DMS 273 treated with DMSO at 0.1 percent for 48 hours (cell line): Measurements from ENCODE around the gene VSX1.

Source experiments
- DNase-seq: peaks from one replicate; lab custom pipeline; 2025; lab: John Stamatoyannopoulos, UW

VSX1 gene

DNA sequence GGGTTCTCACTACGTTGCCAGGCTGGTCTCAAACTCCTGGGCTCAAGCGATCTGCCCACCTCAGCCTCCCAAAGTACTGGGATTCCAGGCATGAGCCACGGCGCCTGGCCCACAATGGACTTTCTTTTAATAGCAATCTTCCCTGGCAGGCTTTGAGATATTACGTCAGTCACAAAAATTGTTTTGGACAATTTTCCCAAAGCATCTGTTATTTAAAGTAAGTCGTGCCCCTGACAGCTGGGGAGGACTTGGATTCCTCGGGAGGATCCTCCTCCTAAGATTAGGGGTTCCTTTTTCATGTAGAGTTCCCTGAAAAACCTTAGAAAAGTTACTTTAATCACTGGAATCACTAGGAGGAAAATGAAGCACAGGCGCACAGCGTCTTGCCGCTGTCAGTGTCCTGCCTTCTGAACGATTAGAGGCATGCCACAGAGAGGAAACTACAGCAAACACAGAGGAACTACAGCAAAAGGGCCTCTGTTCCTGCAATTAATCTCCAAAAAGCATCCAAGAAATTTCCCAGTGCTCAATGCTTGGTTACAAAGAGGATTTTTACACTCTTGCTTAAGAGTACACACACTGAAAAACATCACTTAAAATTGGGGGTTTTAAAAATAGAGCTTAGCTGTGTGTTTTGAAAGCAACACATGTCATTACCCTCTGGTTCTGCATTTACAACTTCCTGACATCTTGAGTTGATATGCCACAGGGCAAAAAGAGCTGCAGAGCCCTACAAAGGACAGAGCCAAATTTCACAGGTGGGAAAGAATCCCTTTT, 28.5 kb downstream of the VSX1 start:
- DNase-seq, result no peak

DNA sequence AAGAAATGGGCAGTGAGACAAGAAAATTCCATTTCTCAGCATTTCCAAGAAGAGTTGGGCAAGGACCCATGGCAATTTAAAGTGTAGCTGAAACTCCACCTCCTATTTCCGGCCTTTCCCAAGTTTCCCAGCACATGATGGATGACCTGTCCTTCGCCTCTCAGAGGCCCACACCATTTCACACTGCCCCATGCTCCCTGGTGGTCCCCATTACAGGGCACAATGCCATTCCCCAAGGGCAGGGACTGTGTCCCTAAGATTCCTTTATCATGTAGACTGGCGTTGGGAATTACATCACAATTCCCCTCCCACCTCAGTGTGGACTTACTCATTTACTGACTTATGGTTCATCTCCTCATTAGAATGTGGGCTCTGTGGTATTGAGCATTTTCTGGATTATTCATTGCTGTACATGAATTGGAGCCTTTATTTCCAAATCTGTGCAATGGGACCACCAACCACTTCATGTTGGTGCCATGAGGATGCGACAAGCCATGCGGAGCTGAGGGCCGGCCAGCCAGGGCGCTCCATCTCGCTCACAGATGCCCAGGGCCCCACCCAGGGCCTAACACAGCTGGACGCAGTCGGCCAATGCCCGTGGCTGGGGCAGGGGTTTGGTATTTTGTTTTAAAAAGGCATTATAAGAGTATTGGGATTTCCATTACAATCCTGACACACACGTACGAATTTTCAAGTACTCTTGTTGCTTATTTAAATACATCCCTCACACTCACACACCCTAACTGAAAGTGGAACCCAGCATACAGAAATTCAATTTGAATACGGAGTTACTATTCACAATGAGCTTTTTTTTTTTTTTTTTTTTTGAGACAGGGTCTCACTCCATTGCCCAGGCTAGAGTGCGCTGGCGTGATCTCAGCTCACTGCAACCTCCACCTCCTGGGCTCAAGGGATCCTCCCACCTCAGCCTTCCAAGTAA, 29.4 kb downstream of the VSX1 start:
- no peak for DNase-seq

DNA sequence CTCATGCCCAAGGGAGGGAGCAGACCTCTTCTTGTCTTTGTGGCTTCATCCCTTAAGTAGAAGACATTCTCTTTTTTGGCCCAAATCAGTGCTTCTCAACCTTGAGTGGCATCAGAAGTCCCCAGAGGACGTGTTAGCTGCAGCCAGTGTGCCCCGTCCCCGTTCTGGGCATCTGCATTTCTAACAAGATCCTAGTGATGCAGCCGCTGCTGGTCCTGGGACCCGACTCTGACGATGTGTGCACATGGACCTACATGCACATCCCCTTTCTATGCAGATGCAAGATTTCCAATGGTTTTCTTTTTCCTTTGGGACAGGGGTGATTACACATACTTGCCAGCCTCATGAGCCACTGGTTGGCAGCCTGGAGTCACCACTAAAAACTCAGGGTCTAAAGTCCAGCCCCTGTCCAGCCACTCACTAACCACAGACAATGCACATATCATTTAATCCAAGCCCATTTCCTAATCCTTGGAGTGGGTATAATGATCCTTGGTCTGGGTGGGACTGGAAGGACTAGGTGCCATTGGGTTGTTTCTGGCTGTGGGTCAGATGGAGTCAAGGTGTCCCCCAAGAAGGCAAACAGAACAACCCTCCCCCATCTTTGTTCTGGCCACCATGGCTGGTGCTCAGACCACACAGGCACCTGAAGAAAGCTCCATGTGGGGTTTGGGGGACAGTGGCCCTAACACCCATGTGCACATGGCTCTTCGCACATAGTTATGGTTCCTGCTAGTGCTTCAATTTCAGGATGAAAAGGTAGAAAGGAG, 30.4 kb downstream of the VSX1 start:
- no peak for DNase-seq

DNA sequence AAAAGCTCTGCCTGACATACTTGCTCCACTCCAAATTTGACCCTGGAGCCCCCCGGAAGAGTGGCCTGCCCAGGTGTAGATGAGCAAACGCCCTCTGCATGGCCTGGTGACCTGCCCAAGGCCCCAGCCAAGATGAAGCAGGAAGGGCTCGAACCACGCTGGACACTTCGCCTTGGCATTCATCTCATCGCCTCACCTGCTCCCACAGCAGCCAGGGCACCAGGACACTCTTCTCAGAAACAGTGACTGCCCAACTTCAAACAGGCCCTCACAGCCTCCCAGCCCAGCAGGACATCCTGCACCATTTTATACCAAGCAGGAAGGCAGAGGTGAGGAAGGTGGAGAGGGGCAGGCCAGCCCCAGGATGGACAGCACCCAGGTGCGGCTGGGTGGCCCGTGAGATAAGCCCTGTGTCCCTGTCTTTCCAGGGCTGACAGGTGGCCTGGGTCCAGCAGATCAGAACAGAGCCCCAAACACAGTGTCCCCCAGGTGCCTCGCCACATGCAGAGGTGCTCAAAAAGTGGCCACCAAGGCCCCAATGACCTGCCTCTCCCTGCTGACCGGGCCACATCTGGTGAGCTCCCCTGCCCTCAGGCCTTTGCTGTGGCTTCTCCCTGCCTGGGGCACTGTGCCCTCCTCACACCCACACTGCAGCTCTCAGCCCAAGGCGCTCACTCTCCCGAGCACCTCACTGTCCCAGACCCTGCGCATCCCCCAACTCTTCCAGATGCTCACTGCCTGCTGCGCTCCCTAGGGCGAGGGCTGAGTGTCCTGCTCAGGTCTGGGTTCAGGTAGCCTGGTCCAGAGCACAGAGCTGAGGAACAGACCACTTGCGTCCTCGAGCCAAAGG, 31.2 kb downstream of the VSX1 start:
- DNase-seq, result no peak

DNA sequence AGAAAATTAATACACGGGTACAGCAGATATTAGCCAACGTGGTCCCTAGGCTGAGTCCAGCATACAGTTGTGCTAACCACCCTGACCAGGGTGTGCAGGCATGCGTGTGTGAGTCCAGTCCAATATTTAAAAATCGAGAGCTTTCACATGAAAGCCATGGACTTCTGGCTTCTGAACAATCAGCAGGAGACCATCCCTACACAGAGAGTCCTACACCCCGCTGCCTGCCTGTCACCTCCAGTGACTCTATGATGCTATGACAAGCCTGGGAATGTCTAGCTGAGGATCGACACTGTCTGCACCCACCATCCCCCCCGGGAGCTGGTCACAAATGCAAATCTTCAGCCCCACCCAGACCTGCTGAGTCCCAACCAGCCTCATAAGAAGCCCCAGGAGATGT, 31.9 kb downstream of the VSX1 start:
- no peak for DNase-seq

DNA sequence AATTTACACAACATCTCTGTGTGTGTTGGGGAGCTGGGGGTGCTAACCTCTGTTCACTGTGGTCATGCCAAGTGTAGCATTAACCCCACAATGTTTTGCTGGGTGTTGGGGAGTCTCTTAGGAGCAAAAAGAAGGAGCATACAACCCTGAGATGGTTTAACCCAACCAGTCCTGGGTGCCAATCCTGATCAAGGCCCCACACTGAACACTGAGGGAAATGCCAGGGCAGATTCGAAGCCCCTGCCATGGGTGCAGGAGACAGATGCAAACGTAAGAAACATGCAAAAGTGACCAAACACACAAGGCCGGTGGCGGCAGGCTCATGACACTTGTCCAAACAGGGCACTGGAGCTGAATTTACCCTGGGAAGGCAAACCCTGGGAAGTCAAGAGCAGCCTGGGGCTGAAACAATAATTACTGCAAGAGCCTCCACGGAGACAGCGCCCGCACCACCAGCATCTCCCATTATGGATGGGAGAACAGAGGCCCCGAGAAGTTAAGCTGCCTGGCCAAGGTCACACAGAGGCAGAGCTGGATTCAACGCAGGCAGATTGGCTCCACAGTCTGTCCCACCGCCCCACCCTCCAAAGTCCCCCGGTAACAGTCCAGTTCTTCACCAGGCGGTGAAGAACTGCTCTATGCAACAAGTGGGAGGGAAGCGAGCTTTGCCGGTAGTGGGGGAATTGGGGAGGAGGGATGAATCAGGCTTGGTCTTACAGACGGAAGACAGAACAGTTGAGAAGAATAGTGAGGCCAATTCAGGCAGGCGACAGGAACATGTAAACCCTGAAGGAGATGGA, 32.5 kb downstream of the VSX1 start:
- no peak for DNase-seq

DNA sequence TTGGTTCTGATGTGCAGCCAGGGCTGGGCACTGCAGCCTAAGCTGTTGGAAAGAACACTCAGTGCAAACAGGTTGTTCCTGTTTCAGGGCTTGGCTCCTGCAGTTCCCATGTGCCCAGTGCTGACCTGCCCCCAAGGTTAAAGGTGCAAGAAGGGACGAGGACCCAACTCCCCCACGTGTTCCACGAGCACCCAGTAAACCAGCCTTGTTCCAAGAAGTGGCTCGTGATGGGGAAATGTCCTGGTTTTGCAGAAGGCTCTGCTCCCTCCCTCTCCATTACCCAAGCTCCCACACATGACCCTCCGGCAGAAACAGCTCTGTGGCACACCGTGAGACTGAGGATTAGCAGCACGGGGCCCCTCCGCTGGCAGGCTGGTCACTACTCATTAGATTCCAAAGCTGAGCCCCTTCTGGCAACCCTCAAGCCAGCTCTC, 33.4 kb downstream of the VSX1 start:
- DNase-seq, result no peak

DNA sequence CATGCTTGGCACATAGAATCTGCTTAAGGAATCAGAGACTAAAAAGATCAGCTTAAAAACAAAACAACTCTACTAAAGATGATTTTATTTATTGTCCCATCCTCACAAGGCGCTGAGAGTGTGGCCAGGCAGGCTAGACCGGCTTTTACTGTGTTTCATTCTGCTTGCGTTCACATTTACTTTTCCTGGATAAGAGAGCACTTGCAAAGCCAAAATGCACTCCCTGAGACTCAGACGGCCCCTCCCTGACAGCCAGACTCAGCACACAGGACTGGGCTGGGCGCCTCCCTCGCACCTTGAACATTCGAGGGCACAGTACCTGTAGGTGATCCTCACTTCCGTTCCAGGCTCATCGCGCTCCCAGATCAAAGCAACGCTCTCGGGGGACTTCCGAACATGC, 34.2 kb downstream of the VSX1 start:
- no peak for DNase-seq

DNA sequence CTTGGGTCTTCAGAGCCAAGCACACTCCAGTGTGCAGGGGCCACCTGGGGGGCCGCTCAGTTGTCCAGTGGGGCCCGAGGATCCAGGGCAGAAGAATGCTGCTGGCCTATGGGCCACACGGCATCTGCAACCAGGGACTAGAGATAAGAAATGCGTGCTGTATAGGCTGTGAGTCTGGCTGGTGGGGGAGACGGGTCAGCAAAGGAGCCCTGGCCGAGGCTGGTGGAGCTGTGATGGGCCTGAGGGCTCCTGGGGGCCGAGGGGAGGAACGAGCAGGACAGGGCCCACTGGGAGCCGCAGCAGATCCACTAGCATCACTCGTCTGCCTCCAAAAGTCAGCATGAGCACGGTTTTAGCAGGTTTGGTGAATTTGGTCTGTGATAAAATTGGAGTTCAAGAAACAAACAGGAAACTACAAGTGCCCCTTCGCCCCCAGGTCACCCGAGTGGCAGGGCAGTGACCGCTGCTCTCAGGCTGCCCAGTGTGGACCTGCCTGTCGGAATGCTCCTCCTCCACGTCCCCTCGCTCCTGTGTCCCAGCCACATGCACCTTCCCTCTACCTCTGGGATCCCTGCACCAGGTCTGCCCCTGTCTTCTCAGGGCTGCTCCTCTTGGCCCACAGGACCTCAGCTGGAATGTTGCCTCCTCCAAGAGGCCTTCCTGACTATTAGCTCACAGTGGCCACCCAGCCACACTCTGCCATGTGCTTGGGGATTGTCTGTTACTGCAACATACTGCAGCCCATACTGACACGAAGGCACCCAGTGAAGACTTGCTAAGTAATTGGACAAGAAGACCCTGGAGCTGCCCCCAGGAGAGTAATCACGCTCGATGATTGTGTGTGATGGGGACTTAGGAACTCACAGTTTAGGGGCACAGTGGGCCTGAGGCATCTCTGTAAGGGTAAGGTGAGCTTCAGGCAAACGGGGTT, 34.9 kb downstream of the VSX1 start:
- DNase-seq, result no peak

DNA sequence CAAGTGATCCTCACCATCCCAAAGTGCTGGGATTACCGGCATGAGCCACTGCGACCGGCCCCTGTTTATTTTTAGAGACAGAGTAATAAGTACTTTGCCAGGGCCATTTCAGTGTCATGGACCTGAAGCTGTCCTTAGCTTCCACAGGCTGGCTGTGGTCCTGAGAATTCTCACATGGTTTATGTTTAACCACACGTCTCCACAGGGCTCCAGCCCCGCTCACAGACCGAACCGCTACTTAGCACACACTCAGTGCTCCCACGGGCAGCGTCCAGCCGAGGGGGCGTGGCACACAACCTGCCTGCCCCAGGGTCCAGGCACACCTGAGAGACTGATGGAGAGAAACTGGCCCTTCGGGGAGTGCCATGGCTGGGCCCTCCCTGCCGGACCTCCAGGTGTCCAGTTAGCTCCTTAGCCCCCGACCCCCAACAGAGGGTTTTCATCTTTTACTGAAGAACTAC, 35.7 kb downstream of the VSX1 start:
- no peak for DNase-seq

DNA sequence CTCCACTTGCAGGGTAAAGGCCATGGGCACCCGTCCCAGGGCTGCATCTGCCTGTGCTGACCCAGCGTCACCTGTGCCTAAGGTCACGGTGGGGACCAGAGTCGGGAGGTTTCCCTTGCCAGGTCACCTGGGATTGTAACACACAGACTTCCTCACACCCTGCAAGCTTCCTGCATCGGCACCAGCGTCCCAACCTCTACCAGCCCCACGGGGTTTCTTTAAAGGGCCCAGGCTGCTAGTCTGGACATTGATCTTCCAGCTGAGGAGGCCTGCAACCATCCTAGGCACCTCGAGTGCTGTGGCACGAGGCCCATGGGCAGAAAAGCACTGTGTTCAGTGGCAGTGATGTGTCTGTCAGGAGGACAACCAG, 36.6 kb downstream of the VSX1 start:
- DNase-seq, result no peak

DNA sequence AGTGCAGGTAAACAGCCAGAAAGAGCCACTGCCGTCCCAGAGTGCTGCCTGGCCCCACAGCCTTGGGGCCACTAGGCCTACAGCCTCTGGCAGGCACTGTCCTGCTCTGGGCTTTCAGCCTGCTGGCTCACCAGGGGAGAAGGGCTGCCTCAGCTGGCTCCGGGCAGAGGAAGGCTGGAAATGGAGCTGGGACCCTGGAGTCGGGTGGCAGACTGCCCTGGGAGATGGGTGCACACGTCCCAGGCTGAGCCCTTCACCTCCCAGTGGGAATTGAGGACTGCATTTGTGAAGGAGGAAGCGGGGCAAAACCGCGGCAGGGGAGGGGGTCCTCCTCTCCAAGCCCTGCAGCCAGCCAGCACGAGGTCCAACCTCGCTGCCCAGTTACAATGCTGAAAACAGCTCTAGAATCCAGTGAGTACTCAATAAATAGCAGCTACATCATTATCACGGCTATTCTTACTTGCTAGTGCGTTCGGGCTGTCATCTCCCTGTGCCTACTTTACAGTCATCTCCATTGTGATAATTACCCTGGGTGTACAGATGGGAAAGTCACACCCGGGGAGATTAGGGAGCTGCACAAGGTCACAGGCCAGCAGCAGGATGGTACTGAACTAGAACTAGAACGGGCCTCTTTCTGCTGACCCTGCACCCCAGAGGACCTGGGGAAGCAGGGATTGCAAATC, 37.1 kb downstream of the VSX1 start:
- DNase-seq, result no peak

DNA sequence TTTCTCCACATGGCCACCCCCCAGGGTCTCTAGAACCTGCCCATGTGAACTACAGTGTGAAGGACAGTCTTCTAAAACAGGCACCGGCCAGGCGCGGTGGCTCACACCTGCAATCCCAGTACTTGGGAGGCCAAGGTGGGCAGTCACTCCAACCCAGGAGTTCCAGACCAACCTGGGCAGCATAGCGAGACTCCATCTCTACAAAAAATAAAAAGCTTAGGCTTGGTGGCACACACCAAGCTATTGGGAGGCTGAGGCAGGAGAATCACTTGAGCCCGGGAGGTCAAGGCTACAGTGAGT, 37.7 kb downstream of the VSX1 start:
- DNase-seq, result no peak

DNA sequence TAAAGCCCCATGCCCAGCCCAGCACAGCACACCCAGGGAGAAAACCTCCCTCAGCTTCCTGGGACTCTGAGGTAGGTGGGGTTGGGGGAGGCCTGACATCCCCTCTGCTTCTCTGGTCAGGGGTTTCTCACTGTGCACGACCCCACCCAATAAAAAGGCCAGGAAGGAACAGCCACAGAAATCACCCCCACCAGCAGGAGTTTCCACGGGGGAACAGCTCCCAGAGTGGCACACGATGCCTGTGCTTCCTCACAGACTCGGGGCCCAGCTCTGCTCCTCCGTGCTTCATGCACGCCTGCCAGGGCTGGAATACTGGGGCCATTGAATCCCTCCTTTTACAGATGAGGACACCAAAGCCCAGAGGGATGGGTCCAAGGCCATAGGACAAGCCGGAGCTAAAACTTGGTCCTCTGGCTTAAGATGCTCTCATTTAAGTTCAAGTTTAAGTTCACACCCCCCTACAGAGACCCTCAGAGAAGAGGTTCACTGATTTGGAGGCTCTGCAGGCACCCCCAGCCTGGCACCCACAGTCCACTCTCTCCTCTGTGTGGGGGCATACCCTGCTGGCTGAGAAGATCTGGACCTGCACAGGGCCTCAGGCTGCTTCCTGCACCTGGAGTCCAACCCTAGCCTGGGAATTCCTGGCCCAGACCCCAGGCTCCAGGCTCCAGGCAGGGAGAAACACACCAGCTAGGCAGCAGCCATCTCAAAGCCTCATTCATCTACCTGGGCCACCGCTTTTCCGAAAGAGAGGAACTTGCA, 38.3 kb downstream of the VSX1 start:
- no peak for DNase-seq

DNA sequence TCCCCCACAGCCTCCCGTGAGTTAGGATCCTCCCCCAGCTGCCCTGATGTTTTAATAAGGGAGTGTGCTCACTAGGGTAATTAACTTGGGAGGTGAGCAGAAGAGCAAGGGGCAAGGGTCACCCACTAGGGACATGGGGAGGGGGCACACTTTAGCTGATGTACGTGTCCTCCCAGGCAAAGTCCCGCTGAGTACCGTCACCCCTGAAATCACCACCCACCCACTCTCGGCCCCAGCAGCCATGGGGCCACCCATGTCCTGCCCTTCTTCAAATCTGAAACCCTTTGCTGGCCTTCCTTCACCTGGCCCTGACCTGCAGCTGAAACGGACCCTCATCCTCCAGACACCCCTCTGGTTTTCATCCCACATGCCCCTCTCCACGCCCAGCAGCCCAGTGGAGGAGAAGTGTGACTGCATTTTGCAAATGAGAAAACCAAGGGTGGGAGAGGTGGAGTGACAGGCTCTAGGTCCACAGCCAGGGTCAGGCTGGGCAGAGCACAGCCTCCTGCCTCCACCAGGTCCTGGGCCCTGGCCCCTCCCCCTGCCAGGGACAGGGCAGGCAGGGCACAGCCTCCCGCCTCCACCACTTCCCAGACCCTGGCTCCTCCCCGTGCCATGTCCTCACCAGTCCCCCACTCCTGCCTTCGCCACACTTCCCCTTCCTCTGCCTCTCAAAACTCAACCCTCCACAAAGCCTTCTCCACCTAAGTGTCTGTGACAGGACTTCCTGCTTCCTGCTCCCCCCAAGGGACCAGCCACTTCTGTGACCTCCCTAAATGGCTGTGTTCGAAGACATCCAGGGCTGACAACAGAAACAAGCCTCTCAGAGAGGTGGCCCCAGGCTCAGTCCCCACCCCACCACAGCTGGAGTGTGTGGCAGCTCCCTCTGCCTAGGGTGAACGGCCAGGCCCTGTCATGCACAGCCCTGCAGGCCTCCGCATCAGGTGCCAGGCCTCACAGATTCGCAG, 39.1 kb downstream of the VSX1 start:
- DNase-seq, result no peak

DNA sequence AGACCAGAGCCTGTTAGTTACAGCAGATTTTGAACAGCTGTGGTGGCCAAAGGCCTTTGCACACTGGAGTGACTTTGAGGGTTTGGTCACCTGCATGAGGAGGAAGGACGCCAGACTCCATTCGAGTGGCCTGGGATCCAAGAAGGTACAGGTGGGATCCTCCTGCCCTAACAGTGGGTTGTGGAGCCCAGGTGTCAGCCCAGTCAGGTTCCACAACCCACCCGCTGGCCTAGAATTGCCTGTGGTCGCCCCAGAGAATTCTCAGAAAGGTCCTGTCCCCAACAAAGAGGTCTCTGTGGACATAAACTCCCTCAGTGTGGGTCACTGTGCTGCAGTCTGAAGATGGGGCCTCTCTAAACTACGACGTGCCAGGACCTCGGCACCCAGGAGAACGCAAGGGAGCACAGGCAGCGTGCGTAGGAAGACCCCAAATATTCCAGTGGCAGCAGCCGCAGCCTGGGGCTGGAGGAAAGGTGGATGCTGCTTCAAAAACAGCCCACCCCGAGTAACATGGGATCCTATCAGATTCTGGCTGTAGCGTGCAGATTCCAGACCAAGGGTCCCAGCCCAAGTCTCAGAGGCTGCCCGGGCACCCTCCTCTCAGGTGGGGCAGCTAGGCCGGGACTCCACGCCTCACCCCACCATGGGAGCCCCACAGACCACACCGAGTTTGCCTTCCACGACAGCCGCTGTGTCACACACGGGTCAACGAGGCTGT, 40.0 kb downstream of the VSX1 start:
- DNase-seq, result no peak

DNA sequence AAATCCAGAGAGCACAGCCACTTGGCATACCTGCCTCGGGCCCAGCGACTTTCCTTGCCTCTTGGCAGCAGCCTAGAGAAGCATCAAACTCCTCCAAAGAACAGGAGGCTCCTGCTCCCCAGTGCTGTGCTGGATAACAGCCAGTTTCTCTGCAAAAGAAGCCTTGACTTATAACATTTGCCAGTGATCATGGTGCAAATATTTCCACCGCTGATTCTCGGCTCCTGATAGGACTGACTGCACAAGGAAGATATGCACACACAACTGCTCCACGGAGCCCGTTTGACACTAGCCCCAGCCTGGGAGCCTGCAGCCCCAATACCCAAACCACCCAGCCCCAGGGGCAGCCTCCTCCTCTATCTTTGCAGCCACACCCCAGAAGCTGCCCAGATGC, 41.5 kb downstream of the VSX1 start:
- DNase-seq, result no peak
